ENCODE data around the gene EXOSC7. TPM values are rescaled to one million over a fixed set of nuclear protein-coding genes. Genes with fewer than 3 reads are reported as not detected.
"Not testable (repeated sequence)": the region's sequence is repeated elsewhere in the genome, so short reads cannot be mapped to it uniquely, and the experiment has no call there.

The EXOSC7 gene
- total RNA-seq, 1 experiment from 2014 or later = 43.4 TPM

- DNase-seq (ENCODE audit: low read depth) = no peak
Observed at GRCh38 chr3:45021524-45022297, 45.7 kb downstream of the EXOSC7 start.

- no peak for DNase-seq (ENCODE audit: low read depth)
Observed at GRCh38 chr3:45023675-45024074, 47.6 kb downstream of the EXOSC7 start.

GRCh38 chr3:45024542-45025255, 48.7 kb downstream of the EXOSC7 start:
- DNase-seq (ENCODE audit: low read depth) = no peak

GRCh38 chr3:45026038-45026437, 50.0 kb downstream of the EXOSC7 start, which contains the start of gene CLEC3B:
CLEC3B (plus strand) TSS chr3:45026303; CDS start chr3:45026363, 60 bp downstream.
- peak; percentile 30 for DNase-seq (ENCODE audit: low read depth)

GRCh38 chr3:45026957-45027356, 50.9 kb downstream of the EXOSC7 start:
- peak; percentile 79 for DNase-seq (ENCODE audit: low read depth)

- no peak for DNase-seq (ENCODE audit: low read depth)
Observed at GRCh38 chr3:45027441-45027840, 51.4 kb downstream of the EXOSC7 start.

- DNase-seq (ENCODE audit: low read depth) = no peak
Observed at GRCh38 chr3:45029216-45029615, 53.2 kb downstream of the EXOSC7 start.

- no peak for DNase-seq (ENCODE audit: low read depth)
Observed at GRCh38 chr3:45029661-45030060, 53.6 kb downstream of the EXOSC7 start.

- no peak for DNase-seq (ENCODE audit: low read depth)
Observed at GRCh38 chr3:45031531-45031930, 55.5 kb downstream of the EXOSC7 start.

- DNase-seq (ENCODE audit: low read depth) = no peak
Observed at GRCh38 chr3:45032113-45032512, 56.1 kb downstream of the EXOSC7 start.

- no peak for DNase-seq (ENCODE audit: low read depth)
Observed at GRCh38 chr3:45033791-45034190, 57.7 kb downstream of the EXOSC7 start.

- peak; percentile 46 for DNase-seq (ENCODE audit: low read depth)
Observed at GRCh38 chr3:45034612-45035252, 58.7 kb downstream of the EXOSC7 start.

GRCh38 chr3:45035441-45036301, 59.6 kb downstream of the EXOSC7 start:
- no peak for DNase-seq (ENCODE audit: low read depth)

GRCh38 chr3:45037720-45038455, 61.8 kb downstream of the EXOSC7 start:
- peak; percentile 92 for DNase-seq (ENCODE audit: low read depth)

- DNase-seq (ENCODE audit: low read depth) = no peak
Observed at GRCh38 chr3:45041666-45042065, 65.6 kb downstream of the EXOSC7 start.

GRCh38 chr3:45042162-45042561, 66.1 kb downstream of the EXOSC7 start:
- no peak for DNase-seq (ENCODE audit: low read depth)

- DNase-seq (ENCODE audit: low read depth) = peak; percentile 94
Observed at GRCh38 chr3:45043728-45044299, 67.8 kb downstream of the EXOSC7 start.

- peak; percentile 61 for DNase-seq (ENCODE audit: low read depth)
Observed at GRCh38 chr3:45048244-45048643, 72.2 kb downstream of the EXOSC7 start.

- no peak for DNase-seq (ENCODE audit: low read depth)
Observed at GRCh38 chr3:45049807-45050206, 73.8 kb downstream of the EXOSC7 start.

GRCh38 chr3:45051685-45052084, 75.6 kb downstream of the EXOSC7 start:
- DNase-seq (ENCODE audit: low read depth) = no peak

- DNase-seq (ENCODE audit: low read depth) = not testable (repeated sequence)
Observed at GRCh38 chr3:45053805-45054195, 77.8 kb downstream of the EXOSC7 start.
